VCaP (cell line): Measurements from ENCODE around the gene MRPL21.

Experiments
- H3K27ac ChIP-seq: fragments of 450-650 bp; 2 replicates; pipeline ENCODE4 v1.5.1; 2017
- TF ChIP-seq, protein P1 (sequence below): fragments of 450-650 bp; conservative IDR thresholded peaks from 2 replicates; pipeline ENCODE4 v1.5.1; 2017; ENCODE audit warnings: mild to moderate bottlenecking, moderate library complexity

The MRPL21 gene

DNA sequence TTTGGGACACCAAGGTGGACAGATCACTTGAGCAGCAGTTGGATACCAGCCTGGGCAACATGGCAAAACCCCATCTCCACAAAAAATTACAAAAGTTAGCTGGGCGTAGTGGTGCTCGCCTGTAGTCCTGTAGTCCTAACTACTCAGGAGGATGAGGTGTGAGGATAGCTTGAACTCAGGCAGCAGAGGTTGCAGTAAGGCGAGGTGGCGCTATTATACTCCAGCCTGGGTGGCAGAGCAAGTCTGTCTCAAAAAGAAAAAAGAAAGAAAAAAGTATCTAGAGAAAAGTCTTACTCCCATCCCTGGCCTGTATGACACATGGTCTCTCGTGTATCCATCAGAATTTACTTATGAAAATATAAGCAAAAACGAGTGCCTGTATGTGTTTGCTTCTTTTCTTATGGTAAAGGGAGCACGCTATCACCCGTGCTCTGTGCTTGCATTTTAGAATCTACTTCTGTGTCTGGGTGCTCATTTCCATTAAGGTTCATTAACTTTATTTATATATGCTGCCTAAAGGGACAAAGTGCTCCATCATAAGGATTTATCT is 46.5 kb downstream of the MRPL21 start:
- TF ChIP-seq, protein P1, sequence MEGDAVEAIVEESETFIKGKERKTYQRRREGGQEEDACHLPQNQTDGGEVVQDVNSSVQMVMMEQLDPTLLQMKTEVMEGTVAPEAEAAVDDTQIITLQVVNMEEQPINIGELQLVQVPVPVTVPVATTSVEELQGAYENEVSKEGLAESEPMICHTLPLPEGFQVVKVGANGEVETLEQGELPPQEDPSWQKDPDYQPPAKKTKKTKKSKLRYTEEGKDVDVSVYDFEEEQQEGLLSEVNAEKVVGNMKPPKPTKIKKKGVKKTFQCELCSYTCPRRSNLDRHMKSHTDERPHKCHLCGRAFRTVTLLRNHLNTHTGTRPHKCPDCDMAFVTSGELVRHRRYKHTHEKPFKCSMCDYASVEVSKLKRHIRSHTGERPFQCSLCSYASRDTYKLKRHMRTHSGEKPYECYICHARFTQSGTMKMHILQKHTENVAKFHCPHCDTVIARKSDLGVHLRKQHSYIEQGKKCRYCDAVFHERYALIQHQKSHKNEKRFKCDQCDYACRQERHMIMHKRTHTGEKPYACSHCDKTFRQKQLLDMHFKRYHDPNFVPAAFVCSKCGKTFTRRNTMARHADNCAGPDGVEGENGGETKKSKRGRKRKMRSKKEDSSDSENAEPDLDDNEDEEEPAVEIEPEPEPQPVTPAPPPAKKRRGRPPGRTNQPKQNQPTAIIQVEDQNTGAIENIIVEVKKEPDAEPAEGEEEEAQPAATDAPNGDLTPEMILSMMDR = 0 out of 2 replicates have a peak, but pooled peaks have one; percentile 9
- H3K27ac ChIP-seq = peak overlapping the region; percentile 61

DNA sequence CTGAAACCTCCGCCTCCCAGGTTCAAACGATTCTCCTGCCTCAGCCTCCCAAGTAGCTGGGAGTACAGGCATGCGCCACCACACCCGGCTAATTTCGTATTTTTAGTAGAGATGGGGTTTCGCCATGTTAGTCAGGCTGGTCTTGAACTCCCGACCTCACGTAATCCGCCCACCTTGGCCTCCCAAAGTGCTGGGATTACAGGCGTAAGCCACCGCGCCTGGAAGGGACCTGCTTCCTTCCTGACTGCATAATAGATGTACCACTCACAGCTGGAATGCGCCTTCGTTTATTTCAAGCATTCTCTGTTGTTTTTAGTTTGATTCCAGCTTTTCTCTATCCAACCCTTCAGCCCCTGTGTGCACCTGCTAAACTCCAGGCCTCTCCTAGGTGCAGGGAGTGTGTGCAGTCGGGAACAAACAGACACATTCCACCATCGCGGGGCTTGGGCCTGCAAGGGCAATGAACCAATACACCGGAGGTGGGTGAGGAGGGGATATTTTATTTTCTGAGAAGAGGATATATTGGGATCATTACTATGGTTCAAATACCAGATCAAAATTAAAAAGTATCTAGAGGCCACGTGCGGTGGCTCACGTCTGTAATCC is 47.1 kb downstream of the MRPL21 start:
- H3K27ac ChIP-seq = peak overlapping the region; percentile 61

DNA sequence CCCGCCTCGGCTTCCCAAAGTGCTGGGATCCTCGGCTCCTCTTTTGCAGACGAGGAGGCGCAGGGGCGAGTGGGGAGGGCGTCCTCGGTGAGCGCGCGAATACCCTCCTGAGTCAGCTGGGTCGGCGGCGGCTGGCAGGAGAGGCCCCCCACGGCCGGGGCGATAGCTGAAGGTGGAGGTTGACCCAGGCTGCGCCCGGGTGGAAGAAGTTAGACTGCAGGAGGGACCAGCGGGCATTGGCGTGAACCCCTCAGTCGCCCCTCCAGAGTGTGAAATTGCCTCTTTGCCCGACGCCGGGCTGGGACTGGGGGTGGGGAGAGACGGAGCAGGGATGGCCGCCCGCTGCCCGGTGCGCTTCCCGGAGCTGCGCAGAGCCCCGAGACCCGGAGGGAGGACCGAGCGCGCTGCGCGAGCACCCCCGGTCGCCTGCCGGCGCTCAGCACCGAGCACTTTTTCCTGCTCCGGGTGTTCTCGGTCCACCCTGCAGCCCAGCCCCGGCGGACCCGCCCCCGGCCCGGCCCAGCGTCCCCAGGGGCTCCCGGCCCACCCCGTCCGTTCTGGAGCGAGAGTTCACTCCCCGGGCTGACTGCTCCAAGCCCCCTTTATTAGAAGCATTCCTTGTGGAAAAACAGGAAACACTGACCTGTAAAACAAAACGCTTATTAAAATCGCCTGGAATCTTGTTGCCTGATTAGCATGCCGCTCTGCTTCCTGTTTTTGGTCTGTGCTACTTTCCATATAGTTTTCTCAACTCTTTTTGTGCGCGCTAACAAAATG is 48.2 kb downstream of the MRPL21 start:
- H3K27ac ChIP-seq = peak overlapping the region; percentile 61; the same call in 1 of the 2 replicates
- TF ChIP-seq, protein P1 = no peak

DNA sequence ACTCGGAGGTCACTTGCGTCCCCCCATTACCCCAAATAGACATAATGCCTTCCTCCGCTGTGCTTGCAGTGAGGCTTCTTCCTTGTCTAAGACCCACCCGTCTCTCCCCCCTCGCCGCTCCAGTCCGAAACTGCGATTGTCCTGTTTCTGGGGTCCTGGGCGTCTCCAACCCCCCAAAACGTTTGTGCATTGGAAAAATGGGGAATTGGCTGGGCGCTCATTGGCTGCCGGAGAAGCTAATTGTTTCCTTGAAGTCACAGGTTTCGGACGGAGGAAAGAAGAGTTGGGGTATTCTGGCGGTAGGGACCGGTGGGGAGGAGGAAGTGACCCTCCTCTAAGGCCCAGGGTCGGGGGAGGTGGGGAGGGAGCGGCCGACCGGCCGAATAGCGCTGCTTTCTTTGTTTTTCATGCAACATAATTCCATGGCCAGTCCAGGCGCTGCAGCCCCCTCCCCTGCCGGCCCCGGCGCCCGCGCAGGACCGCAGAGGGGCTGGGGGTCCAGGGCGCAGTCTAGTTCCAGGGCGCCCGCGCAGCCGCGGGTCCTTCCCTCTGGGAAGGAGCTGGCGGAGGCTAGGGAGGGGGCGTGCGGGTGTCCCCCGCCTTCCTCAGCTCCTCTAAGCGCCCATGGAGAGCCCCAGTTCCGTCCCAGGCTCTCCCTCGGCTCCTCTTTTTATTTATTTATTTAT is 49.2 kb downstream of the MRPL21 start:
- H3K27ac ChIP-seq = no peak overlapping the region
- TF ChIP-seq, protein P1 = no peak

DNA sequence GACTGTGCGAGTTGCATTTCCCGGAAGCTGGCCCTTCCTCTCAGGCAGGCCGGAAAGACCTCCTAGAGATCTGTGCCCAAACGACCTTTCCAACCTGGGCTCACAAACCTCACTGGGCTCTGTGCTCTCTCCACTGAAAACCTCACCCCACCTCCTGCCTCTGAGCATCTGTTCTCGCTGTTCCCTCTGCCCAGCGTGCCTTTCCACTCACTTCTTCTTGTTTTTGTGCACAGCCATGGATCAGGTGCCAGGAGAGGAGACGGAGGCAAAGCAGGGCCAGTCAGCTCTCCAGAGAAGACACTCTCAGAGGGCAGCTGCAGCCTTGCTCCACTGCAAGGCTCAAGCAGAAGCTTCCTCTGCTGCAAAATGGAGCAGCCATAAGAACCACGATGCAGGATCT is 51.0 kb downstream of the MRPL21 start:
- no peak overlapping the region for H3K27ac ChIP-seq
- TF ChIP-seq, protein P1 = no peak

DNA sequence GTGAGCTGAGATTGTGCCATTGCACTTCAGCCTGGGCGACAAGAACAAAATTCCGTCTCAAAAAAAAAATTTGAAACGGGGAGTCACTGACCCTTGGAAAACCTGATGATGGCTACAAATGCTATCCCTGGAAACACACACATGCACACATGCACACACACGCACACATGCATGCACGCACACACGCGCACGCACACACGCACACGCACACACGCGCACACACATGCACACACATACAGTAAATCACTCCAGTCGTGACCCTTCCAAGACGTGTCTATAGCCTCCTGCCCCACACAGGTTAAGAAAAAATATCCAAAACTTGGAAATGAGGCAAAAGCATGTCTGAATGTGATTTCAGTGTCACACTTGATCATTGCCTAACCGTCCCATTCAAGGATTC is 55.2 kb downstream of the MRPL21 start:
- no peak overlapping the region for H3K27ac ChIP-seq
- TF ChIP-seq, protein P1 = no peak

DNA sequence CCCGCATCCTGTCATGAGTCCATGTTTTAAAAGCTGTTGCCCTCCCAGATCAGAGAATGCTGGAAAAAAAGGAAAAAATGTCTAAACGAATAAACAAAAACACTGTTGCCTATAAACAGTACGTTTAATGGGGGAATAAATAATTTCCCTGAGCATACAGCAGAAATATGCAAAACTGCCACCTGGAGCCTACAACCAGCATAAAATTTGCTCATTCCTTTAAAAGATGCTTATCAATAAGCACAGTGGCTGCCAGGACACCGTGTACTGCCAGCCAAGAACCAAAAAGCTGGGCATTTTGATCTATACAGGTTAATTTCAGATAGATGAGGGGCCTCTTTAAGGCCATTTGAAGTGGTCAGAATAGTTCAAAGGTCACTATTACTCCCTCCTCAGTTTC is 56.2 kb downstream of the MRPL21 start:
- H3K27ac ChIP-seq = peak overlapping the region; percentile 10; the same call in 1 of the 2 replicates
- TF ChIP-seq, protein P1 = no peak; the same call in 1 of the 2 replicates
